ENCODE data around the gene CREB5. TPM values are rescaled to one million over a fixed set of nuclear protein-coding genes. Genes with fewer than 3 reads are reported as not detected.

Gene CREB5
- total and polyA plus RNA-seq, 2 donors (not counting 3 experiments of a cell fraction or from before 2014, with no cell fraction given), result 19.6 to 28.4 TPM

DNA sequence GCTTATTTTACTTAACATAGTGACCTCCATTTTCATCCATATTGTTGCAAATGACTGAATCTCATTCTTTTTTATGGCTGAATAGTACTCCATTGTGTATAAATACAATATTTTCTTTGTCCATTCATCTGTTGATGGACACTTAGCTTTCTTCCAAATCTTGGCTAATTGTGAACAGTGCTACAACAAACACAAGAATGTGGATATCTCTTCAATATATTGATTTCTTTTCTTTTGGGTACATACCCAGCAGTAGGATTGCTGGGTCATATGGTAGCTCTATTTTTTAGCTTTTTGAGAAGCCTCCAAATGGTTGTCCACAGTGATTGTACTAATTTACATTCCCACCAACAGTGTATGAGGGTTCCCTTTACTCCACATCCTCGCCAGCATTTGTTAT, 58.0 kb downstream of the CREB5 start:
- Histone ChIP-seq H3K9ac (replicated peaks; ENCODE audit: extremely low read depth, insufficient read depth, low read length) (no peak overlapping the region), H4K20me1 (replicated peaks; ENCODE audit: control insufficient read depth, extremely low read depth, insufficient read depth, low read length) (no peaks in the 10 kb centered on the region), H3K27me3 (ENCODE audit: control insufficient read depth in 2 of 2, insufficient read depth in 2 of 2, low read length in 2 of 2) (peaks cover 0 to 3% of the 10 kb centered on the region in 2 experiments), H3K36me3 (ENCODE audit: control insufficient read depth in 2 of 2, extremely low read depth in 1 of 2, insufficient read depth in 2 of 2, low read length in 2 of 2) (no peaks in the 10 kb centered on the region), H3K27ac (ENCODE audit: insufficient read depth, low read depth, low read length) (no peak overlapping the region), H3K4me2 (ENCODE audit: insufficient read depth, low read length) (no peak overlapping the region), H3K79me2 (ENCODE audit: control insufficient read depth, insufficient read depth, low read length) (no peaks in the 10 kb centered on the region), H3K4me3 (replicated peaks in 1 of 3; ENCODE audit: insufficient read depth in 1 of 3, low read depth in 1 of 3, low read length in 3 of 3) (no peak overlapping the region), H3K9me1 (replicated peaks; ENCODE audit: control insufficient read depth, extremely low read depth, insufficient read depth, low read length) (no peaks in the 10 kb centered on the region), H3K4me1 (ENCODE audit: control insufficient read depth, extremely low read depth, insufficient read depth, low read length) (no peaks in the 10 kb centered on the region), H2AFZ (ENCODE audit: low read depth, low read length) (no peak overlapping the region), H3K9me3 (replicated peaks; ENCODE audit: control insufficient read depth, insufficient read depth, low read length) (no peaks in the 10 kb centered on the region)
- CTCF ChIA-PET, result no interaction called here
- dilution Hi-C loops (cut with MboI; ENCODE audit: extremely low pct_ligation_motif_present, low sequenced_read_pairs), result no loop called here
- POLR2A ChIA-PET, result no interaction called here
- TF ChIP-seq GATA2 (IDR thresholded peaks at IDR 0.05; ENCODE audit: insufficient read depth, insufficient read length, low read depth, low read length) (no peak), MYC (IDR thresholded peaks at IDR 0.05; ENCODE audit: low read depth, low read length) (no peak), EZH2 (IDR thresholded peaks at IDR 0.05; ENCODE audit: borderline replicate concordance, low read depth, low read length, severe bottlenecking) (no peak), FOS (IDR thresholded peaks at IDR 0.05; ENCODE audit: borderline replicate concordance, insufficient read depth, low read length) (no peak), POLR2AphosphoS5 (IDR thresholded peaks at IDR 0.05; ENCODE audit: insufficient read depth, low read depth, low read length) (no peak), POLR2A (IDR thresholded peaks at IDR 0.05; ENCODE audit: low read depth, low read length) (no peak), JUN (IDR thresholded peaks at IDR 0.05; ENCODE audit: borderline replicate concordance, insufficient read depth, insufficient read length, low read depth) (no peak)
- TF ChIP-seq, protein P1, sequence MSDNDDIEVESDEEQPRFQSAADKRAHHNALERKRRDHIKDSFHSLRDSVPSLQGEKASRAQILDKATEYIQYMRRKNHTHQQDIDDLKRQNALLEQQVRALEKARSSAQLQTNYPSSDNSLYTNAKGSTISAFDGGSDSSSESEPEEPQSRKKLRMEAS (IDR thresholded peaks at IDR 0.05; ENCODE audit: insufficient read depth, insufficient read length), result no peak
- TF ChIP-seq, protein P2, sequence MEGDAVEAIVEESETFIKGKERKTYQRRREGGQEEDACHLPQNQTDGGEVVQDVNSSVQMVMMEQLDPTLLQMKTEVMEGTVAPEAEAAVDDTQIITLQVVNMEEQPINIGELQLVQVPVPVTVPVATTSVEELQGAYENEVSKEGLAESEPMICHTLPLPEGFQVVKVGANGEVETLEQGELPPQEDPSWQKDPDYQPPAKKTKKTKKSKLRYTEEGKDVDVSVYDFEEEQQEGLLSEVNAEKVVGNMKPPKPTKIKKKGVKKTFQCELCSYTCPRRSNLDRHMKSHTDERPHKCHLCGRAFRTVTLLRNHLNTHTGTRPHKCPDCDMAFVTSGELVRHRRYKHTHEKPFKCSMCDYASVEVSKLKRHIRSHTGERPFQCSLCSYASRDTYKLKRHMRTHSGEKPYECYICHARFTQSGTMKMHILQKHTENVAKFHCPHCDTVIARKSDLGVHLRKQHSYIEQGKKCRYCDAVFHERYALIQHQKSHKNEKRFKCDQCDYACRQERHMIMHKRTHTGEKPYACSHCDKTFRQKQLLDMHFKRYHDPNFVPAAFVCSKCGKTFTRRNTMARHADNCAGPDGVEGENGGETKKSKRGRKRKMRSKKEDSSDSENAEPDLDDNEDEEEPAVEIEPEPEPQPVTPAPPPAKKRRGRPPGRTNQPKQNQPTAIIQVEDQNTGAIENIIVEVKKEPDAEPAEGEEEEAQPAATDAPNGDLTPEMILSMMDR (IDR thresholded peaks at IDR 0.05; ENCODE audit: extremely low read depth in 1 of 2, insufficient read depth in 1 of 2, low read depth in 1 of 2, low read length in 2 of 2), result no peak
- no peak for FAIRE-seq
- intact Hi-C loops (cut with micrococcal nuclease), result no loop called here
- BruUV-seq (replicated peaks), result no TSS peak
- no peak for DNase-seq (ENCODE audit: low read depth, low spot score)

All from endothelial cell of umbilical vein (primary cell).